A549 (cell line): ENCODE results near the gene LDLRAD3.

ENCODE experiments used
- CEBPB ChIP-seq, 2 experiments: fragments of >200 bp in 1 of 2; sonication (Bioruptor Twin) in 1 of 2; formaldehyde crosslinking in 1 of 2; IDR thresholded peaks; 2 replicates each; pipeline ENCODE4 v1.6.1; 2012 to 2016
- CHD4 ChIP-seq: fragments of 200-600 bp; sonication (generic); IDR thresholded peaks from 2 replicates; pipeline ENCODE4 v1.6.1; 2016; ENCODE audit warnings: antibody characterized with exemption, mild to moderate bottlenecking, borderline replicate concordance
- FOXS1 ChIP-seq: fragments of 250-450 bp; sonication (Bioruptor Pico); IDR thresholded peaks from 2 replicates; pipeline ENCODE4 v1.5.0; 2020; ENCODE audit warnings: mild to moderate bottlenecking, moderate library complexity
- JUNB ChIP-seq: fragments of >200 bp; sonication (Bioruptor Twin); formaldehyde crosslinking; IDR thresholded peaks from 2 replicates; pipeline ENCODE4 v1.6.1; 2016
- NPAS2 ChIP-seq: fragments of 250-450 bp; sonication (Bioruptor Pico); IDR thresholded peaks from 2 replicates; pipeline ENCODE4 v1.8.0; 2022; ENCODE audit warnings: mild to moderate bottlenecking, moderate library complexity, borderline replicate concordance
- PHF8 ChIP-seq: fragments of 200-600 bp; sonication (generic); IDR thresholded peaks from 2 replicates; pipeline ENCODE4 v1.6.1; 2016; ENCODE audit warnings: low read depth, mild to moderate bottlenecking, antibody characterized with exemption, moderate library complexity, borderline replicate concordance
- POLR2A ChIP-seq: IDR thresholded peaks from 2 replicates; pipeline ENCODE4 v1.6.1; 2012; ENCODE audit warnings: mild to moderate bottlenecking, low read length
- RNF2 ChIP-seq: fragments of 200-600 bp; sonication (generic); IDR thresholded peaks from 2 replicates; pipeline ENCODE4 v1.6.1; 2016; ENCODE audit warnings: low read depth, mild to moderate bottlenecking, antibody characterized with exemption, moderate library complexity, borderline replicate concordance
- TP53 ChIP-seq: fragments of 250-450 bp; sonication (Bioruptor Pico); IDR thresholded peaks from 2 replicates; pipeline ENCODE4 v1.5.0; 2021; ENCODE audit warnings: mild to moderate bottlenecking, moderate library complexity
- ZSCAN20 ChIP-seq: fragments of 250-450 bp; sonication (Bioruptor Pico); IDR thresholded peaks from 2 replicates; pipeline ENCODE4 v1.8.0; 2022; ENCODE audit warnings: mild to moderate bottlenecking, moderate library complexity
- TF ChIP-seq, protein P1 (sequence below): fragments of >200 bp; sonication (Bioruptor Twin); formaldehyde crosslinking; IDR thresholded peaks from 3 replicates; pipeline ENCODE4 v1.5.1; 2016

DNA sequence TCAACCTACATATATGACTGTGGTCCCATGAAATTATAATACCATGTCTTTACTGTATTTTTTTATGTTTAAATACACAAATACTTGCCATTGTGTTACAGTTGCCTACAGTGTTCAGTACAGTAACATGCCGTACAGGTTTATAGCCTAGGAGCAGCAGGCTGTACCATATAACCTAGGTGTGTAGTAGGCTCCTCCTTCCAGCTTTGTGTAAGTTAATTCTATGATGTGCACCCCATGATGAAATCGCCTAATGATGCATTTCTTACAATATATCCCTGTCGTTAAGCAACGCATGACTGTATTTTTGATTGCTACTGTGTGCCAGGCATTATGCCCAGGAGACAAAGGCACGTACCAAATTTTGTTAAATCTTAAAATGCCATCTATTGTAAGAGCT, 163.7 kb downstream of the LDLRAD3 start:
- TF ChIP-seq TP53 (CRISPR knock-in tag) = no peak
- TF ChIP-seq PHF8 = no peak
- TF ChIP-seq CHD4 = no peak
- TF ChIP-seq JUNB = no peak
- no peak for TF ChIP-seq POLR2A
- TF ChIP-seq, protein P1, sequence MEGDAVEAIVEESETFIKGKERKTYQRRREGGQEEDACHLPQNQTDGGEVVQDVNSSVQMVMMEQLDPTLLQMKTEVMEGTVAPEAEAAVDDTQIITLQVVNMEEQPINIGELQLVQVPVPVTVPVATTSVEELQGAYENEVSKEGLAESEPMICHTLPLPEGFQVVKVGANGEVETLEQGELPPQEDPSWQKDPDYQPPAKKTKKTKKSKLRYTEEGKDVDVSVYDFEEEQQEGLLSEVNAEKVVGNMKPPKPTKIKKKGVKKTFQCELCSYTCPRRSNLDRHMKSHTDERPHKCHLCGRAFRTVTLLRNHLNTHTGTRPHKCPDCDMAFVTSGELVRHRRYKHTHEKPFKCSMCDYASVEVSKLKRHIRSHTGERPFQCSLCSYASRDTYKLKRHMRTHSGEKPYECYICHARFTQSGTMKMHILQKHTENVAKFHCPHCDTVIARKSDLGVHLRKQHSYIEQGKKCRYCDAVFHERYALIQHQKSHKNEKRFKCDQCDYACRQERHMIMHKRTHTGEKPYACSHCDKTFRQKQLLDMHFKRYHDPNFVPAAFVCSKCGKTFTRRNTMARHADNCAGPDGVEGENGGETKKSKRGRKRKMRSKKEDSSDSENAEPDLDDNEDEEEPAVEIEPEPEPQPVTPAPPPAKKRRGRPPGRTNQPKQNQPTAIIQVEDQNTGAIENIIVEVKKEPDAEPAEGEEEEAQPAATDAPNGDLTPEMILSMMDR = no peak
- no peak for TF ChIP-seq FOXS1 (CRISPR knock-in tag)
- TF ChIP-seq ZSCAN20 (CRISPR knock-in tag) = no peak
- TF ChIP-seq NPAS2 (CRISPR knock-in tag) = no peak
- TF ChIP-seq CEBPB (IDR thresholded peaks at IDR 0.05) = no peak
- TF ChIP-seq RNF2 = no peak
